Measurements from ENCODE around the gene ZNF420. TPM values are rescaled to one million over a fixed set of nuclear protein-coding genes. Genes with fewer than 3 reads are reported as not detected.

ZNF420 gene
- polyA plus RNA-seq, 3 donors = 1.4 to 2.5 (median 1.8) TPM

DNA sequence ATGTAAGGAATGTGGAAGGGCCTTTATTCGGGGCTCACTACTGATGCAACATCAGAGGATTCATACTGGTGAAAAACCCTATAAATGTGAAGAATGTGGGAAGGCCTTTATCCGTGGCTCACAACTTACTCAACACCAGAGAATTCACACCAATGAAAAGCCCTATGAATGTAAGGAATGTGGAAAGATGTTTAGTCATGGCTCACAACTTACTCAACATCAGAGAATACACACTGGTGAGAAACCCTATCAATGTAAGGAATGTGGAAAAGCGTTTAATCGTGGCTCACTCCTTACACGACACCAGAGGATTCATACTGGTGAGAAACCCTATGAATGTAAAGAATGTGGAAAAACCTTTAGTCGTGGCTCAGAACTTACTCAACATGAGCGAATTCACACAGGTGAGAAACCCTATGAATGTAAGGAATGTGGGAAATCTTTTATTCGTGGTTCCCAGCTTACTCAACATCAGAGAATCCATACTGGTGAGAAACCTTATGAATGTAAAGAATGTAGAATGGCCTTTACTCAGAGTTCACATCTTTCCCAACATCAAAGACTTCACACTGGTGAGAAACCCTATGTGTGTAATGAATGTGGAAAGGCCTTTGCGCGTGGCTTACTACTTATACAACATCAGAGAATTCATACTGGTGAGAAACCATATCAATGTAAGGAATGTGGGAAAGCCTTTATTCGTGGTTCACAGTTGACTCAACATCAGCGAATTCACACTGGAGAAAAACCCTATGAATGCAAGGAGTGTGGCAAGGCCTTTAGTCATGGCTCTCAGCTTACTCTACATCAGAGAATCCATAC, 50.0 kb downstream of the ZNF420 start:
- DNase-seq = no peak
- peaks cover 45 to 100% of the 10 kb centered on the region in 2 donors for H3K9me3 ChIP-seq (replicated peaks in 1 of 2; ENCODE audit: control insufficient read depth in 1 of 2, insufficient read depth in 1 of 2, low read length in 2 of 2)
- no CpG with 5 or more reads among the region's 12 CpGs for WGBS (ENCODE audit: insufficient coverage)
- H3K4me2 ChIP-seq (replicated peaks; ENCODE audit: extremely low read depth, low read length, poor library complexity, severe bottlenecking) = no peak overlapping the region
- H3K4me3 ChIP-seq (replicated peaks in 1 of 3; ENCODE audit: low read depth in 2 of 3, low read length in 3 of 3) = peak overlapping the region in 1 of 3 experiments; percentile 43
- intact Hi-C loops (cut with micrococcal nuclease) = no loop called here
- Mint-ChIP-seq H3K27me3 (ENCODE audit: low read depth in 3 of 3) (no peaks in the 10 kb centered on the region), H3K4me1 (no peaks in the 10 kb centered on the region), H3K4me3 (no peak overlapping the region), H3K36me3 (peaks cover 4 to 9% of the 10 kb centered on the region in 2 donors), H3K27ac (no peak overlapping the region), H3K9me3 (peaks cover 56 to 97% (median 88%) of the 10 kb centered on the region in 7 donors)
- no peak overlapping the region for H3K9ac ChIP-seq (ENCODE audit: insufficient read depth, low read length, poor library complexity, severe bottlenecking)
- H3K79me2 ChIP-seq (ENCODE audit: insufficient read depth, low read length) = no peaks in the 10 kb centered on the region
- no peak overlapping the region for H2AFZ ChIP-seq (ENCODE audit: insufficient read depth, low read depth, low read length, poor library complexity, severe bottlenecking)
- no peaks in the 10 kb centered on the region for H4K20me1 ChIP-seq (ENCODE audit: insufficient read depth, low read length)
- H3K27ac ChIP-seq (ENCODE audit: low read depth in 1 of 2, low read length in 2 of 2) = no peak overlapping the region
- TF ChIP-seq, protein P1, sequence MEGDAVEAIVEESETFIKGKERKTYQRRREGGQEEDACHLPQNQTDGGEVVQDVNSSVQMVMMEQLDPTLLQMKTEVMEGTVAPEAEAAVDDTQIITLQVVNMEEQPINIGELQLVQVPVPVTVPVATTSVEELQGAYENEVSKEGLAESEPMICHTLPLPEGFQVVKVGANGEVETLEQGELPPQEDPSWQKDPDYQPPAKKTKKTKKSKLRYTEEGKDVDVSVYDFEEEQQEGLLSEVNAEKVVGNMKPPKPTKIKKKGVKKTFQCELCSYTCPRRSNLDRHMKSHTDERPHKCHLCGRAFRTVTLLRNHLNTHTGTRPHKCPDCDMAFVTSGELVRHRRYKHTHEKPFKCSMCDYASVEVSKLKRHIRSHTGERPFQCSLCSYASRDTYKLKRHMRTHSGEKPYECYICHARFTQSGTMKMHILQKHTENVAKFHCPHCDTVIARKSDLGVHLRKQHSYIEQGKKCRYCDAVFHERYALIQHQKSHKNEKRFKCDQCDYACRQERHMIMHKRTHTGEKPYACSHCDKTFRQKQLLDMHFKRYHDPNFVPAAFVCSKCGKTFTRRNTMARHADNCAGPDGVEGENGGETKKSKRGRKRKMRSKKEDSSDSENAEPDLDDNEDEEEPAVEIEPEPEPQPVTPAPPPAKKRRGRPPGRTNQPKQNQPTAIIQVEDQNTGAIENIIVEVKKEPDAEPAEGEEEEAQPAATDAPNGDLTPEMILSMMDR (IDR thresholded peaks at IDR 0.05) = no peak
- peaks cover 0 to 22% of the 10 kb centered on the region in 2 donors for H3K36me3 ChIP-seq (replicated peaks in 1 of 2; ENCODE audit: control insufficient read depth in 1 of 2, insufficient read depth in 2 of 2, low read length in 2 of 2)
- no peaks in the 10 kb centered on the region for H3K4me1 ChIP-seq (ENCODE audit: control insufficient read depth in 1 of 2, insufficient read depth in 2 of 2, low read length in 2 of 2)
- H3K27me3 ChIP-seq (ENCODE audit: control insufficient read depth in 2 of 2, insufficient read depth in 2 of 2, low read length in 2 of 2) = no peaks in the 10 kb centered on the region

DNA sequence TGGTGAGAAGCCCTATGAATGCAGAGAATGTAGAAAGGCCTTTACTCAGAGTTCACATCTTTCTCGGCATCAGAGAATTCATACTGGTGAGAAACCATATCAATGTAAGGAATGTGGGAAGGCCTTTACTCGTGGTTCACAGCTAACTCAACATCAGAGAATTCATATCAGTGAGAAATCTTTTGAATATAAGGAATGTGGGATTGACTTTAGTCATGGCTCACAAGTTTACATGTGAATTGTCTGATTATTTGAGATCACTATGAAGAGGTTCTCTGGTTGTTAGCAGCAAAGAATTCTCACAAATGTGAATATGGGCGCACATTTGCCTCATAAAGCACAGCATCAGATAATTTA, 50.6 kb downstream of the ZNF420 start:
- TF ChIP-seq, protein P1 (IDR thresholded peaks at IDR 0.05) = no peak
- Mint-ChIP-seq H3K9me3 (peaks cover 62 to 97% (median 88%) of the 10 kb centered on the region in 7 donors), H3K27ac (no peak overlapping the region), H3K36me3 (peaks cover 4 to 9% of the 10 kb centered on the region in 2 donors), H3K27me3 (ENCODE audit: low read depth in 3 of 3) (no peaks in the 10 kb centered on the region), H3K4me1 (no peaks in the 10 kb centered on the region), H3K4me3 (no peak overlapping the region)
- WGBS (ENCODE audit: insufficient coverage) = no CpG with 5 or more reads among the region's 3 CpGs
- Histone ChIP-seq H3K27me3 (ENCODE audit: control insufficient read depth in 2 of 2, insufficient read depth in 2 of 2, low read length in 2 of 2) (no peaks in the 10 kb centered on the region), H3K9ac (ENCODE audit: insufficient read depth, low read length, poor library complexity, severe bottlenecking) (no peak overlapping the region), H3K9me3 (replicated peaks in 1 of 2; ENCODE audit: control insufficient read depth in 1 of 2, insufficient read depth in 1 of 2, low read length in 2 of 2) (peaks cover 45 to 100% of the 10 kb centered on the region in 2 donors), H3K4me2 (replicated peaks; ENCODE audit: extremely low read depth, low read length, poor library complexity, severe bottlenecking) (no peak overlapping the region), H3K4me3 (replicated peaks in 1 of 3; ENCODE audit: low read depth in 2 of 3, low read length in 3 of 3) (peak overlapping the region in 1 of 3 experiments; percentile 43), H3K36me3 (replicated peaks in 1 of 2; ENCODE audit: control insufficient read depth in 1 of 2, insufficient read depth in 2 of 2, low read length in 2 of 2) (peaks cover 0 to 22% of the 10 kb centered on the region in 2 donors), H3K27ac (ENCODE audit: low read depth in 1 of 2, low read length in 2 of 2) (no peak overlapping the region), H2AFZ (ENCODE audit: insufficient read depth, low read depth, low read length, poor library complexity, severe bottlenecking) (no peak overlapping the region), H3K4me1 (ENCODE audit: control insufficient read depth in 1 of 2, insufficient read depth in 2 of 2, low read length in 2 of 2) (no peaks in the 10 kb centered on the region), H3K79me2 (ENCODE audit: insufficient read depth, low read length) (no peaks in the 10 kb centered on the region), H4K20me1 (ENCODE audit: insufficient read depth, low read length) (no peaks in the 10 kb centered on the region)
- DNase-seq = no peak
- intact Hi-C loops (cut with micrococcal nuclease) = no loop called here
